ENCODE data around the gene HOXB13. TPM values are rescaled to one million over a fixed set of nuclear protein-coding genes. Genes with fewer than 3 reads are reported as not detected.

HOXB13 gene
- total and polyA plus RNA-seq, 3 donors from 2014 or later = 0.24 TPM; not detected in 2

DNA sequence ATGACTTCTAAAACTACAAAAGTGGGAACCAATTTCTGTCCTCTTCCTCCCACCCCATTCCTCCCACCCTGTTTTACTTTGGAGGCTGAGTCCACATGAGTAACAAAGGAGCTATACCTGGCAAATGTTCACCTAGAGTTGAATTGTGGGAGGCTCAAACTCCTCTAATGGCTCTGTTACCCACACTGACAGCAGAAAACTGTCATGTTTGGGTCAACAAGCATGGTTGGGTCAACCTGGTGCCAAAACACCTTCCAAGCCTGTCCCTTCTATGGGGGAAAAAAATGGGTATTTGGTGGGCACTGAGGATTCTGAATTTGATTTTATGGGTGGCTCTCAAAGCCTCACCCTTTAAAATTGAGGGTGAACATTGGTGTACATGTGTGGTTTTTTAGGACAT lies 12.0 kb upstream of the HOXB13 start:
- Histone ChIP-seq H3K27me3 (peaks cover 4% of the 10 kb centered on the region), H3K4me3 (no peak overlapping the region), H3K9me3 (no peaks in the 10 kb centered on the region), H3K4me1 (no peaks in the 10 kb centered on the region), H3K27ac (no peak overlapping the region), H3K36me3 (ENCODE audit: low read depth, missing control alignments) (no peaks in the 10 kb centered on the region)
- no peak for DNase-seq
- TF ChIP-seq POLR2A (IDR thresholded peaks at IDR 0.05) = no peak
- TF ChIP-seq, protein P1, sequence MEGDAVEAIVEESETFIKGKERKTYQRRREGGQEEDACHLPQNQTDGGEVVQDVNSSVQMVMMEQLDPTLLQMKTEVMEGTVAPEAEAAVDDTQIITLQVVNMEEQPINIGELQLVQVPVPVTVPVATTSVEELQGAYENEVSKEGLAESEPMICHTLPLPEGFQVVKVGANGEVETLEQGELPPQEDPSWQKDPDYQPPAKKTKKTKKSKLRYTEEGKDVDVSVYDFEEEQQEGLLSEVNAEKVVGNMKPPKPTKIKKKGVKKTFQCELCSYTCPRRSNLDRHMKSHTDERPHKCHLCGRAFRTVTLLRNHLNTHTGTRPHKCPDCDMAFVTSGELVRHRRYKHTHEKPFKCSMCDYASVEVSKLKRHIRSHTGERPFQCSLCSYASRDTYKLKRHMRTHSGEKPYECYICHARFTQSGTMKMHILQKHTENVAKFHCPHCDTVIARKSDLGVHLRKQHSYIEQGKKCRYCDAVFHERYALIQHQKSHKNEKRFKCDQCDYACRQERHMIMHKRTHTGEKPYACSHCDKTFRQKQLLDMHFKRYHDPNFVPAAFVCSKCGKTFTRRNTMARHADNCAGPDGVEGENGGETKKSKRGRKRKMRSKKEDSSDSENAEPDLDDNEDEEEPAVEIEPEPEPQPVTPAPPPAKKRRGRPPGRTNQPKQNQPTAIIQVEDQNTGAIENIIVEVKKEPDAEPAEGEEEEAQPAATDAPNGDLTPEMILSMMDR (IDR thresholded peaks at IDR 0.05) = no peak
- intact Hi-C loops (cut with DNase I; ENCODE audit: low total_unique reads) = no loop called here

DNA sequence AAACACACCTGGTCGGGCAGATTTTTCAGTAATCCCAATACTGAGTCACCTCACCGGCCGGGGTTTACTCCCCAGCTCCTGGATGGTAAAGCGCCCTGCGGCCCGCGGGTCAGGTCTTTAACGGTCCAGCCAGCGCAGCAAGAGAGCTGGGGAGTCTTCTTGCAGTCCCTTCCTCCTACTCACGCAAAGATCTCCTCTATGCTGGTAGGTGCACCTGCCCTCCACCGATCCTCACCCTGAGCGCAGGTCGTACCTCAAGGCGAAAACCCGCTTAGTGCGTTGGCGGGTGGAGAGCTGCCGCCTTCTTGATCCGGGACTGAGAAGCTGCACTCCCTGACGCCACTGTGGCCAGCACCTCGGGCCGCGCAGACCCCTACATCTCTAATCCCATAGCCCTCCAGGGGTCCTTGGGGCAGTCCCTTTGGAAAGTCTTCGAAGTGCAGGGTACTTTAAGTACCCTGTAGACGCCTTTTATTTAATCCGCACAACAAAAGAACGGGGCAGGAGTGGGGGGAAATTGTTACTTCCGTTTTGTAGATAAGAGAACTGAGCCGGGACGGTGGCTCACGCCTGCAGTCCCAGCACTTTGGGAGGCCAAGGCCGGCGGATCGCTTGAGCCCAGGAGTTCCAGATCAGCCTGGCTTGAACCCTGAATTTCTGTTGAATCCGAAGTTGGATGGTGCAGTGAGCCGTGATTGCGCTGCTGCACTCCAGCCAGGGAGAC lies 10.4 kb upstream of the HOXB13 start:
- intact Hi-C loops (cut with DNase I; ENCODE audit: low total_unique reads) = no loop called here
- TF ChIP-seq, protein P1 (IDR thresholded peaks at IDR 0.05) = no peak
- no peak for TF ChIP-seq POLR2A (IDR thresholded peaks at IDR 0.05)

DNA sequence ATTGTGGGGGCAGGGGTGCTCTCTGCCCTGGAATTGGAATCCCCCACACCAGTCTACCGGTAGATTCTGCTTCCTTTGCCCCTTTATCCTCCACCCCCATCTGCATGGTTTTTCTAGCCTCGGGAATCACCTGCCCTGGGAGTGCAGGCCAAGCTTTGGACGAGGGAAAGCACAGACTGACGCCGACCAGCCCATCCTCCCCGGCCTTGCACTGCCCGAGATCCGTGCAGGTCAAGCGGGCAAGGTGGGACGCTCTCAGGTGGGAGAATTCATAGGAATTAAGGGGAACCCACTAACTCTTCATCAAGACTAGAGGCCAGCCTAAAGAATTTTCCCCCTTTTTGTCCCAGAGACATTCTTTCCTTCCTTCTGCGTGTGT lies 9.9 kb upstream of the HOXB13 start:
- no peak overlapping the region for H3K27ac ChIP-seq
- H3K27me3 ChIP-seq = peaks cover 4% of the 10 kb centered on the region
- no peaks in the 10 kb centered on the region for H3K4me1 ChIP-seq
- no peak for TF ChIP-seq POLR2A (IDR thresholded peaks at IDR 0.05)
- TF ChIP-seq, protein P1 (IDR thresholded peaks at IDR 0.05) = no peak
- WGBS, 2 donors = 3 to 5% methylated on average over 11 of the region's 11 CpGs
- intact Hi-C loops (cut with DNase I; ENCODE audit: low total_unique reads) = no loop called here
- no peak overlapping the region for H3K4me3 ChIP-seq
- DNase-seq = no peak
- H3K36me3 ChIP-seq (ENCODE audit: low read depth, missing control alignments) = no peaks in the 10 kb centered on the region
- H3K9me3 ChIP-seq = no peaks in the 10 kb centered on the region

More for the DNA sequence above, 10.4 kb upstream of the HOXB13 start:
- DNase-seq = no peak
- H3K27me3 ChIP-seq = peaks cover 4% of the 10 kb centered on the region
- H3K36me3 ChIP-seq (ENCODE audit: low read depth, missing control alignments) = no peaks in the 10 kb centered on the region
- WGBS, 2 donors = 4 to 5% methylated on average over 34 to 37 of the region's 37 CpGs
- H3K4me3 ChIP-seq = no peak overlapping the region
- no peaks in the 10 kb centered on the region for H3K4me1 ChIP-seq
- H3K27ac ChIP-seq = no peak overlapping the region
- no peaks in the 10 kb centered on the region for H3K9me3 ChIP-seq

GRCh38 chr17:48737330-48738043 lies 8.9 kb upstream of the HOXB13 start:
- no peaks in the 10 kb centered on the region for H3K9me3 ChIP-seq
- H3K36me3 ChIP-seq (ENCODE audit: low read depth, missing control alignments) = no peaks in the 10 kb centered on the region
- H3K27me3 ChIP-seq = peaks cover 11% of the 10 kb centered on the region
- H3K4me1 ChIP-seq = no peaks in the 10 kb centered on the region
- DNase-seq = no peak
- intact Hi-C loops (cut with DNase I; ENCODE audit: low total_unique reads) = no loop called here
- H3K27ac ChIP-seq = no peak overlapping the region
- 60 to 71% methylated on average over 4 of the region's 4 CpGs for WGBS, 2 donors
- TF ChIP-seq POLR2A (IDR thresholded peaks at IDR 0.05) = no peak
- TF ChIP-seq, protein P1 (IDR thresholded peaks at IDR 0.05) = no peak
- H3K4me3 ChIP-seq = no peak overlapping the region

DNA sequence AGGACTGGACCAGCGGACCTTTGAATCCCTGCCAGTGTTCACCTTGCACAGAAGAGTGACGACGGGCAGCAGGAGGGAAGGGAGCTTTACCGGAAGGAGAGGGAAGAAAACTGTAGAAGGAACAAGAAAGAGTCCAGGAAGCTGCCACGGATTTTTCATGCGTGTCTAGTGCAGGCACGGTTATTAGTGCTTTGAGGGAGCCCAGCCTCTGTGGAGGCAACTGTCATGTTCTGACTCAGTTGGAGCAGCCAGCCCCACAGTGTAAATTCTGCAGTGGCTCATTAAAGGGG lies 6.5 kb upstream of the HOXB13 start:
- 10 to 13% methylated on average over 7 of the region's 7 CpGs for WGBS, 2 donors
- TF ChIP-seq, protein P1 (IDR thresholded peaks at IDR 0.05) = no peak
- TF ChIP-seq POLR2A (IDR thresholded peaks at IDR 0.05) = no peak
- Histone ChIP-seq H3K27me3 (peaks cover 11% of the 10 kb centered on the region), H3K4me1 (no peaks in the 10 kb centered on the region), H3K4me3 (no peak overlapping the region), H3K27ac (no peak overlapping the region), H3K9me3 (no peaks in the 10 kb centered on the region), H3K36me3 (ENCODE audit: low read depth, missing control alignments) (no peaks in the 10 kb centered on the region)
- intact Hi-C loops (cut with DNase I; ENCODE audit: low total_unique reads) = no loop called here
- DNase-seq = no peak
